ENCODE data around the gene AKIP1.
"Not testable (repeated sequence)": the region's sequence is repeated elsewhere in the genome, so short reads cannot be mapped to it uniquely, and the experiment has no call there.

AKIP1 gene

GRCh38 chr11:8911029-8911823, at the start of gene AKIP1:
AKIP1 (plus strand) TSS chr11:8911189; CDS start chr11:8911450, 261 bp downstream.
- DNase-seq, result peak; percentile 96 to 98 (median 97)

- DNase-seq, result peak in 1 of 3 experiments; percentile 84
Measured at GRCh38 chr11:8863838-8864237, 47.2 kb upstream of the AKIP1 start.

- no peak for DNase-seq
Measured at GRCh38 chr11:8865304-8865703, 45.7 kb upstream of the AKIP1 start.

GRCh38 chr11:8867035-8867434, 44.0 kb upstream of the AKIP1 start:
- DNase-seq, result no peak

- no peak for DNase-seq
Measured at GRCh38 chr11:8867931-8868631, 42.9 kb upstream of the AKIP1 start.

GRCh38 chr11:8870411-8871170, 40.4 kb upstream of the AKIP1 start:
- DNase-seq, result peak; percentile 61 to 76 (median 72)

- peak; percentile 44 to 65 (median 53) for DNase-seq
Measured at GRCh38 chr11:8871171-8871775, 39.7 kb upstream of the AKIP1 start.

GRCh38 chr11:8871962-8872361, 39.0 kb upstream of the AKIP1 start:
- DNase-seq, result no peak

GRCh38 chr11:8873741-8874405, 37.1 kb upstream of the AKIP1 start:
- DNase-seq, result no peak

- DNase-seq, result no peak
Measured at GRCh38 chr11:8878771-8879170, 32.2 kb upstream of the AKIP1 start.

GRCh38 chr11:8881585-8881984, 29.4 kb upstream of the AKIP1 start:
- not testable (repeated sequence) for DNase-seq

GRCh38 chr11:8886322-8886721, 24.7 kb upstream of the AKIP1 start:
- DNase-seq, result no peak

GRCh38 chr11:8891185-8891584, 19.8 kb upstream of the AKIP1 start:
- not testable (repeated sequence) for DNase-seq

GRCh38 chr11:8899119-8899753, 11.8 kb upstream of the AKIP1 start:
- no peak for DNase-seq

- DNase-seq, result no peak
Measured at GRCh38 chr11:8905528-8906165, 5.3 kb upstream of the AKIP1 start.

GRCh38 chr11:8907116-8907515, 3.9 kb upstream of the AKIP1 start:
- DNase-seq, result no peak

- no peak for DNase-seq
Measured at GRCh38 chr11:8908099-8908498, 2.9 kb upstream of the AKIP1 start.

GRCh38 chr11:8910649-8911026, 351 bp upstream of the AKIP1 start:
- no peak for DNase-seq

- DNase-seq, result peak; percentile 13 to 69 (median 59)
Measured at GRCh38 chr11:8913961-8914660, 3.1 kb downstream of the AKIP1 start.

- DNase-seq, result no peak
Measured at GRCh38 chr11:8914661-8915018, 3.7 kb downstream of the AKIP1 start.

All from NCI-H1417 (cell line).